Measurements from ENCODE around the gene SP5. TPM values are rescaled to one million over a fixed set of nuclear protein-coding genes. Genes with fewer than 3 reads are reported as not detected.

Gene SP5
- total and polyA plus RNA-seq, 9 of the 15 experiments (the other 6 are each of a cell fraction or from before 2014, with no cell fraction given): 0.03 to 1.7 (median 0.16) TPM; not detected in 1

DNA sequence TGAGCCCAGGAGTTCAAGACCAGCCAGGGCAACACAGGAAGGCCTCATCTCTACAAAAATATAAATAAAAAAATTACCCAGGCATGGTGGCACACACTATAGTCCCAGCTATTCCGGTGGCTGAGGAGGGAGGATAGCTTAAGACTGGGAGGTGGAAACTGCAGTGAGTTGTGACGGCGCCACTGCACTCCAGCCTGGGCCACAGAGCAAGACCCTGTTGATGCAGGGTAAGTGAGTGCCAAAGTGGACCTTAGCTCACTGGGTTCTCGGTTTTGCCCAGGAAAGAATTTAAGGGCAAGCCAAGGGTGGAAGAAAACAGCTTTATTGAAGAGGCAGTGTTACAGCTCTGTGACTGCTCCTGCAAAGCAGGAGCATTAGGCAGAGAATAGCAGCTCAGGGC, 48.1 kb downstream of the SP5 start:
- Histone ChIP-seq H3K27ac (ENCODE audit: extremely low read depth, low read depth, low read length) (no peak overlapping the region), H2AFZ (ENCODE audit: low read depth, low read length) (no peak overlapping the region), H3K4me1 (replicated peaks in 1 of 2; ENCODE audit: control insufficient read depth in 2 of 2, insufficient read depth in 2 of 2, low read length in 2 of 2) (peaks cover 4 to 17% of the 10 kb centered on the region in 2 experiments; a peak in 3 of 5 replicates), H3K9me3 (replicated peaks; ENCODE audit: control insufficient read depth, insufficient read depth, low read depth, low read length) (no peaks in the 10 kb centered on the region), H3K36me3 (ENCODE audit: control insufficient read depth, insufficient read depth, low read length) (no peaks in the 10 kb centered on the region), H4K20me1 (replicated peaks; ENCODE audit: control insufficient read depth, insufficient read depth, low read length) (no peaks in the 10 kb centered on the region), H3K4me2 (ENCODE audit: insufficient read depth, low read length) (no peak overlapping the region), H3K9me1 (ENCODE audit: control insufficient read depth, insufficient read depth, low read length) (no peaks in the 10 kb centered on the region), H3K79me2 (ENCODE audit: control insufficient read depth, insufficient read depth, low read length) (no peaks in the 10 kb centered on the region), H3K27me3 (ENCODE audit: control insufficient read depth in 2 of 2, insufficient read depth in 2 of 2, low read length in 2 of 2) (no peaks in the 10 kb centered on the region), H3K9ac (ENCODE audit: insufficient read depth in 1 of 2, low read depth in 2 of 2, low read length in 2 of 2) (no peak overlapping the region), H3K4me3 (no peak overlapping the region)
- ChIA-PET CTCF (ENCODE audit: low intra/inter-chr PET ratio) (no interaction called here), POLR2A (interaction anchor here (0.8 to 2.3 kb wide), 7 partner anchors 9 to 120 kb away, joined by 3 to 7 read pairs (median 4); no protein-coding TSS in a partner anchor)
- WGBS (ENCODE audit: insufficient coverage, low coverage, missing lambda C conversion rate): 69% methylated on average over 4 of the region's 4 CpGs
- TF ChIP-seq ZNF121 (CRISPR knock-in tag; conservative IDR thresholded peaks at IDR 0.05) (peak; percentile 54), RBM14 (IDR thresholded peaks at IDR 0.05; ENCODE audit: borderline replicate concordance, insufficient read depth, low read depth, low read length) (no peak)
- in situ Hi-C loops (cut with MboI): no loop called here
- FAIRE-seq: no peak
- ATAC-seq: 0 out of 3 replicates have a peak, but pooled peaks have one; percentile 18
- intact Hi-C loops (cut with micrococcal nuclease): no loop called here
- no TSS peak for BruUV-seq (replicated peaks)
- no peak for DNase-seq (ENCODE audit: extremely low read depth in 1 of 4, low spot score in 3 of 4)

GRCh38 chr2:170764880-170765261, 49.7 kb downstream of the SP5 start:
- POLR2A ChIA-PET: interaction anchor here (0.8 kb wide), 1 partner anchor 952 kb away, joined by 3 read pairs; no protein-coding TSS in a partner anchor
- CTCF ChIA-PET (ENCODE audit: low intra/inter-chr PET ratio): interaction anchor here (1.7 kb wide), 1 partner anchor 51 kb away, joined by 5 read pairs; no protein-coding TSS in a partner anchor
- Histone ChIP-seq H3K27me3 (ENCODE audit: control insufficient read depth in 2 of 2, insufficient read depth in 2 of 2, low read length in 2 of 2) (no peaks in the 10 kb centered on the region), H3K4me2 (ENCODE audit: insufficient read depth, low read length) (no peak overlapping the region), H3K9me3 (replicated peaks; ENCODE audit: control insufficient read depth, insufficient read depth, low read depth, low read length) (no peaks in the 10 kb centered on the region), H3K27ac (ENCODE audit: extremely low read depth, low read depth, low read length) (peak overlapping the region; percentile 58; the same call in 2 of the 3 replicates), H3K9me1 (ENCODE audit: control insufficient read depth, insufficient read depth, low read length) (no peaks in the 10 kb centered on the region), H4K20me1 (replicated peaks; ENCODE audit: control insufficient read depth, insufficient read depth, low read length) (no peaks in the 10 kb centered on the region), H3K9ac (ENCODE audit: insufficient read depth in 1 of 2, low read depth in 2 of 2, low read length in 2 of 2) (peak overlapping the region in 1 of 2 experiments; percentile 31; a peak in 2 of 4 replicates), H3K4me1 (replicated peaks in 1 of 2; ENCODE audit: control insufficient read depth in 2 of 2, insufficient read depth in 2 of 2, low read length in 2 of 2) (peaks cover 4 to 22% of the 10 kb centered on the region in 2 experiments; a peak in 3 of 5 replicates), H3K79me2 (ENCODE audit: control insufficient read depth, insufficient read depth, low read length) (peaks cover 6% of the 10 kb centered on the region; the same call in 2 of the 3 replicates), H3K36me3 (ENCODE audit: control insufficient read depth, insufficient read depth, low read length) (no peaks in the 10 kb centered on the region), H3K4me3 (no peak overlapping the region), H2AFZ (ENCODE audit: low read depth, low read length) (peak overlapping the region; percentile 69)
- TF ChIP-seq ZFX (CRISPR knock-in tag; IDR thresholded peaks at IDR 0.05): no peak
- TF ChIP-seq ZNF316 (IDR thresholded peaks at IDR 0.05): no peak
- TF ChIP-seq SMARCC2 (IDR thresholded peaks at IDR 0.05; ENCODE audit: low read depth): no peak
- TF ChIP-seq BCL6 (CRISPR knock-in tag; IDR thresholded peaks at IDR 0.05): no peak
- no peak for TF ChIP-seq IRF2 (CRISPR knock-in tag; IDR thresholded peaks at IDR 0.05)
- peak; percentile 6; the same call in 1 of the 2 replicates for TF ChIP-seq ARID1B (IDR thresholded peaks at IDR 0.05)
- ATAC-seq (peak; percentile 51), DNase-seq (ENCODE audit: extremely low read depth in 1 of 4, low spot score in 3 of 4) (peak in 1 of 4 experiments; percentile 7), FAIRE-seq (no peak)
- in situ Hi-C loops (cut with MboI): no loop called here
- BruUV-seq (replicated peaks): no TSS peak
- 0% methylated on average over 2 of the region's 2 CpGs for WGBS (ENCODE audit: insufficient coverage, low coverage, missing lambda C conversion rate)
- intact Hi-C loops (cut with micrococcal nuclease): loop anchor here (2.0 kb wide), 1 partner anchor 54 kb away; no protein-coding TSS in a partner anchor
